GM21447 (cell line): Measurements from ENCODE around the gene ASB1.
"Not testable (repeated sequence)": the region's sequence is repeated elsewhere in the genome, so short reads cannot be mapped to it uniquely, and the experiment has no call there.

Experiments
- ATAC-seq: cut with Tn5 transposase; IDR thresholded peaks from one replicate; pipeline ENCODE4 v1.9.1; 2021; ENCODE audit not compliant: unreplicated experiment

Gene ASB1

GRCh38 chr2:238441262-238442114 is 14.8 kb downstream of the ASB1 start:
- no peak for ATAC-seq

- not testable (repeated sequence) for ATAC-seq
These were observed 15.5 kb downstream of the ASB1 start for GRCh38 chr2:238442257-238442656.

DNA sequence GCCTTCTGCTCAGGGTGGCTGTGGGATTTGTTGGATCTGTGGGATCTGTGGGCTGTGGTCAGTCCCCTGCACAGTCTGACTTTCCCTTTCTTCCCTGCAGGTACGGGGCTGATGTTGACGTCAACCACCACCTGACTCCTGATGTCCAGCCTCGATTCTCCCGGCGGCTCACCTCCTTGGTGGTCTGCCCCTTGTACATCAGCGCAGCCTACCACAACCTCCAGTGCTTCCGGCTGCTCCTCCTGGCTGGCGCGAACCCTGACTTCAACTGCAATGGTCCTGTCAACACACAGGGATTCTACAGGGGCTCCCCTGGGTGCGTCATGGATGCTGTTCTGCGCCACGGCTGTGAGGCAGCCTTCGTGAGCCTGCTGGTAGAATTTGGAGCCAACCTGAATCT is 17.5 kb downstream of the ASB1 start:
- no peak for ATAC-seq

GRCh38 chr2:238445409-238446190 is 18.9 kb downstream of the ASB1 start:
- no peak for ATAC-seq

DNA sequence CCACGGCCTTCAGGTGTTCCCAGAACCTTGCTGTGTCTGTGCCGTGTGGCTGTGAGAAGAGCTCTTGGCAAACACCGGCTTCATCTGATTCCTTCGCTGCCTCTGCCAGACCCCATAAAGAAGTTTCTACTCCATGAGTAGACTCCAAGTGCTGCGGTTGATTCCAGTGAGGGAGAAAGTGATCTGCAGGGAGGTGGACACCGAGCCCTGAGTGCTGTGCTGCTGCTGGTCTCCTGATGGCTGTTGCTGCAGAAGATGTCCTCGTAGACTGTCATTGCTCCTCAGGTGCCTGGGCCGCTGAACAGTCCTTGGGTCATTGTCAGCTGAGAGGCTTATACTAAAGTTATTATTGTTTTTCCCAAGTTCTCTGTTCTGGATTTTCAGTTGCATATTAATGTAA is 19.6 kb downstream of the ASB1 start:
- no peak for ATAC-seq

DNA sequence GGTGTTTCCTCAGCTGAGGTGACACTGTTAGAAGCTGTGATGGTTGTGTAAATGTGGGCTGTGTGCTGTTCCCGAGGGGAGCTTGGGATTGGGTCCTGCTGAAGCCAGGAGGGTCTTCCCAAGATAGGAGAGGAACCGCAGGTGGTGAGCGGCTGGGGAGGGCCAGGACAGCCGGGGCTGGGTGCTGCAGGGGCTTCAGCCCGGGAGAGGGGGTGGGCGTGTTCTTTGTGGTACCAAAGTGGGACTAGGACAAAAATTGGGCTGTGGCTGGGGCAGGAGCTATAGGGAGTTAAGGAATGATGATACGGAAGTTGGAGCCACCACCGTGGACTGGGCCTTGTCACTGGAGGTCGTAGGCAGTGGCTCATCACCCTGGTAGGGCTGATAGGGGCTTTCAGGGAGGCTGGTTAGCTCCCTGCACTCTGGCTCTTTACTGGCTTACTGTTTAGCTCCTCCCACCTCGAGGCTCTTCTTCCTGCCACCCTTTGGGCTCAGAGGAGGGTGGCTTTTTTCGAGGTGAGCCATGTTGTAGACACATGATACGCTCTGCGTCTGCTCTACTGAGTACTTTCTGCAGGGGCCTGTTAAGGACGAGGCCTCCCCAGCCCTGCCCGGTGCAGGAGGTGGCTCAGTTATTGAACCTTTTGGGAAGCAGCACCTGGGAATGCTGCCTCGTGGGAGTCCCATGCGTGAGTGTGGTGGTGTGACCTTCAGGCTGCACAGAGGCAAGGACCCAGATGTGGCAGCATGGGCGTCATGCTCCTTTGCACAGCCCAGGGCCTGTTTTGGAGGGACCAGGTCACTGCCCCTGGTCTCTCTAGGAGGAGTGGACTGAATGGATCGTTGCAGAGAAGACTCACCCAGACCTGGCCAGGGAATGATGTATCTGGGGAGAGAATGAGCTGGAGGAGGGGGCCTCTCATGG is 21.6 kb downstream of the ASB1 start:
- ATAC-seq = no peak

- ATAC-seq = no peak
These were observed 22.5 kb downstream of the ASB1 start for GRCh38 chr2:238449241-238449640.

DNA sequence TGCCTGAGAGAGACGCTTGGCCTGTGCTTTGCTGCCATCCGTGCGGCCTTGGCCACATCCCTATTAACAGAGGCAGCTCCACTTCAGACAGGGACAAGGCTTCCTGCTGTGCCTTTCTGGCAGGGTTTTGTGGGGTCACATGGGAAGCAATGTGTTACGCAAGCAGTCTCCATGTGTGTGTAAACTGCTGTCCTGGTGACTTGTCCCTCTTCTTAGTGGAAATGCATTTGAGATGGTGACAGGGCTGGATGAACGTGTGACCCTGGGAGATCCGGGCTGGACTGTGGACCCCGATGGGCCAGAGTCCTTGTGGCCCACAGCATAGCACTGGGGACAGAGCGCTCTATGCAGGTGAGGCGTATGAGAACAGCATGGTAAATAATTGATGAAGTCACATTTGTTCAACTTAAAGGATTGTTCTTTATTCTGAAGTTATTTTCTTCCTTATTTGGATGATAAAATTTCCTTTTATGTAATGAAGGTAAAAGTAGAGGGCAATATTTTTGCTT is 23.2 kb downstream of the ASB1 start:
- ATAC-seq = no peak

GRCh38 chr2:238450440-238450861 is 23.7 kb downstream of the ASB1 start:
- no peak for ATAC-seq

- ATAC-seq = no peak
These were observed 27.1 kb downstream of the ASB1 start for GRCh38 chr2:238453842-238454241.

GRCh38 chr2:238456449-238456848 is 29.7 kb downstream of the ASB1 start:
- no peak for ATAC-seq

DNA sequence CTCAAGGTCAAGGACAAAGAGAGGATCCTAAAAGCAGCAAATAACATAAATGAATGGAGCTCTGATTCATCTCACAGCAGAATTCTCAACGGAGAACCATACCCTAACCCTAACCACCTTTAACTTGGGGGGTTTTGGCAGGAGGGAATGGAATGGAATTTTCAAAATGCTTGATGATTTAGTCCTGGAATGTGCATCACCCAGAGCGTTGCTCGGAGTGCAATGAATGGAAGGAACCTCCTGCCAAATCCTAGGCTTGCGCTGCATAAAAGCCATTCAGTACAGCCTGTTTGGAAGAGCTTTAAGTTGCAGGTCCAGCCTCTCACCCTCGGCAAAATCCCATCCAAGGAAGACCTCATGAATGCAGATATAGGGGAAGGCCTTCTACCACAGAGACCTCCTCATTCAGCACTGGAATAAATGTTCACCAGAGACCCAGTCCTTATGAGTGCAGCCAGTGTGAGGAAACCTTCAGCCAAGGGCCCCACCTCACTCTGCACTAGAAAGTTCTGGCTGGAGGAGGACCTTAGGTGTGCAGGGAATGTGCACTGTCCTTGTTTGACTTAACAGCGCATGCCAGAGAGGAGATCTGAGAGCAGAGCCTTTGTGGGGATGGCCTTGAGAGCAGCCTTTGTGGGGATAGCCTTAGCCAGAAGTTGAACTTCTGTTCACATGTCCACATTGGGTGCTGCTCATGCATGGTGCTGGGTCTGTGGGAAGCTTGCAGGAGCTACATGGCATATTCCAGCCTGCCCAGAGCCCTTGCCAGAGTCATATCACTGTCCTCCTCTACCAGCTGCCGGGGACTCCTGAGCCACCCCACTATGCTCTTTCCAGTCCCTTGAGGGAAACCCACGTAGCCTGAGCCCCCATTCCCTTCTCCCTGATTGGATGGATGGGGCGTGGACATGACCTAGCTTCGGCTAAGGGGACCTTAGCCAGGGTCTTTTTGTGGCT is 30.5 kb downstream of the ASB1 start:
- no peak for ATAC-seq

- no peak for ATAC-seq
These were observed 31.2 kb downstream of the ASB1 start for GRCh38 chr2:238457927-238458324.

GRCh38 chr2:238458651-238459050 is 31.9 kb downstream of the ASB1 start:
- ATAC-seq = no peak

DNA sequence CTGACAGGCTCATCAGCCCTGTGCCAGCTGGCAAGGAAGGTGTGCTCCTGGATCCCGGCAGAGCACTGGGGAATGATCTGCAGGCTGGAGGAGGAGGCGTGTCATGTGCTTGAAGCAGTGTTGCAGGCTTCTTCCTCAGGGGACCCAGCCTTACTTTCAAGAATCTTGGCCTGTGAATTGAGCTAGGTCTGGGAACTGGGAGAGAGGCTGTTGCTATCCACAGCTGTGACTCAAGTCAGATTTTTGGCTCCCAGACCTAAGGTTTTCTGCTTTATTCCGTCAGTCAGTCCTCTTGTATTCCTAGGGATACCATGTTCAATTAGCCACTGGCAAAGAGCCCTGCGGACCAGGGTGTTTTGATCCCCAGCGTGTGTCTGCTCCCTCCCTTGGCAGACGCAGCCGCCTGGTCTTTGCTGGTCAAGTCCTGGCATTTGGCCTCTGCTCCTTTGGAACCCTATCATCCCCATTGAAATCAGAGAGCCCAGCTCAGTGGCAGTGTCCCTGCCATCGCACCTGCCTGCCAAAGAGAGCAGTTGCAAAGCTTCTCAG is 32.4 kb downstream of the ASB1 start:
- no peak for ATAC-seq

DNA sequence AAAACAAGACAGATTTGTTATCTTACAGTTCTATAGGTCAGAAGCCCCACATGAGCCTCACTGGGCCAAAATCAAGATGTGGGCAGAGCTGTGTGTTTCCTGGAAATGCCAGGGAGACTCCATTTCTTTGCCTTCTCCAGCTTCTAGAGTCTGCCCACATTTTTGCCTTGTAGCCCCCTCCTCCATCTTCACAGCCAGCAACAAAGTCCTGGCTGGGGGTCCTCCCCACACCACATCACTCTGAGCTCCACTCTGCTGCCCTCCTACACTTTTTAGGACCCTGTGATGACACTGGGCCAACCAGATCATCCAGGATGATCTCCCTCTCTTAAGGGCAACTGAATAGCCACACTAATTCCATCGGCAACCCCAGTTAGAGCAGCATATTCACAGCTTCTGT is 34.3 kb downstream of the ASB1 start:
- ATAC-seq = no peak

DNA sequence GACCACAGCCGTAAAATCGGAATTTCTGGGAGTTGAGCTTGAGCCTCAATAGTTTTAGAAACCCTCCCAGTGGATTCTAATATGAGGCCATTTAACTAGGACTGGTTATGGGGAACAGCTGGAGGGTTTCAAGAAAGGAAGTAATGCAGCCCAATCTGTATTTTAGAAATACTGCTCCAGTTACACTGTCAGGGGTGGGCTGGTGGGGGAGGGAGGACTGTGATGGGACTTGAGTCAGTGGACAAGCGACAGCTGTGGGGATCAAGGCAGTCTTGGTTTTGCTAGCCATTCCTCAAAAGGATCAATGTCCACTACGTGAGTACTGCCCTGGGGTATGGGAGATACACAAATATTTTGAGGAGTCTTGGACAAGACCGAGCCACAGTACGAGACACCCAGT is 34.8 kb downstream of the ASB1 start:
- ATAC-seq = no peak

GRCh38 chr2:238461916-238462315 is 35.2 kb downstream of the ASB1 start:
- no peak for ATAC-seq

DNA sequence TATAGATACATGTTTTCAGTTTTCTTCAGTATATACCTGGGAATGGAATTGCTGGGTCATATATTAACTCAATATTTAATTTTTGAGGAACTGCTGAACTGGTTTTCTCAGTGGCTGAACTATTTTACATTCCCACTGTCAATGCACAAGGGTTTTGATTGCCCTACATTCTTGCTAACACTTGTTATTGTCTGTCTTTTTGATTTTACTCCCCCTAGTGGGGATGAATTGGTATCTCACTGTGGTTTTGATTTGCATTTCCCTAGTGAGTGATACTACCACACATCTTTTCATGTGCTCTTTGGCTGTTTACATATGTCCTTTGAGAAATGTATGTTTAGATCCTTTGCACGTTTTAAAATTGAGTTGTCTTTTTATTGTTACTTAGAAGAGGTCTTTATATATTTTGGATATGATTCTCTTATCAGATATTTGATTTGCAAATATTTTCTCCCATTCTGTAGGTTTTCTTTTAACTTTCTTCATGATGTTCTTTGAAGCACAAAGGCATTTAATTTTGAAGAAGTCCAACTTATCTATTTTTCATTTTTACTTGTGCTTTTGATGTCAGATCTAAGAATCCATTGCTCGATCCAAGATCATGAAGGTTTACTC is 36.2 kb downstream of the ASB1 start:
- no peak for ATAC-seq
